ENCODE measurements around the gene ZNF284. TPM values are rescaled to one million over a fixed set of nuclear protein-coding genes. Genes with fewer than 3 reads are reported as not detected.

The ZNF284 gene
- total and polyA plus RNA-seq, 3 experiments from 2014 or later: 0.91 to 2.7 (median 2.4) TPM

DNA sequence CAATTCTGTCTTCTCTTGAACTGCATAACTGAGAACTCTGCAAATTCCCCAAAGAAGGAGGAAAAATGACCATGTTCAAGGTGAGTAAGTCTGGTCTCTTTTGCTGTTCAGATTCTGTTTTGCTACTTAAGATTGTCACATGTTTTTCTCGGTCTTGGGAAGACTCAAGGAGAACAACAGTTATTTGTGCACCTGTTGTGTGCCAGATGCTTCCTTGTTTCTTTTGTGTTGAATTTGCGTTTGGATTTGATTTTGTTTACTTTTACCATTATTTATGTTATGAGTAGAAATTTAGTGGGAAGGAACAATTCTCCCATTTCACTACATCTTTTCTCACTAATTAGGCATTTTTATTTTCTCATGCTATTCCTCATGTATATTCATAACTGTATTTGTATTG lies 4.4 kb downstream of the ZNF284 start:
- Mint-ChIP-seq H3K9me3 (peaks cover 0 to 7% (median 5%) of the 10 kb centered on the region in 5 donors), H3K4me1 (peaks cover 21 to 33% (median 23%) of the 10 kb centered on the region in 3 donors), H3K36me3 (peaks cover 11 to 43% (median 23%) of the 10 kb centered on the region in 3 donors), H3K27ac (no peak overlapping the region), H3K27me3 (peaks cover 0 to under 1% of the 10 kb centered on the region in 2 donors), H3K4me3 (no peak overlapping the region)
- Histone ChIP-seq H3K27me3 (ENCODE audit: insufficient read depth, low read length, poor library complexity, severe bottlenecking) (no peaks in the 10 kb centered on the region), H3K9me3 (ENCODE audit: low read length) (no peaks in the 10 kb centered on the region), H3K4me1 (ENCODE audit: insufficient read depth, low read length) (peaks cover 13% of the 10 kb centered on the region), H3K27ac (ENCODE audit: low read depth, low read length) (no peak overlapping the region), H3K36me3 (ENCODE audit: insufficient read depth, low read length) (no peaks in the 10 kb centered on the region), H3K4me3 (ENCODE audit: low read length) (no peak overlapping the region)
- no peak for DNase-seq
- ChIA-PET POLR2A (no interaction called here), CTCF (no interaction called here)

DNA sequence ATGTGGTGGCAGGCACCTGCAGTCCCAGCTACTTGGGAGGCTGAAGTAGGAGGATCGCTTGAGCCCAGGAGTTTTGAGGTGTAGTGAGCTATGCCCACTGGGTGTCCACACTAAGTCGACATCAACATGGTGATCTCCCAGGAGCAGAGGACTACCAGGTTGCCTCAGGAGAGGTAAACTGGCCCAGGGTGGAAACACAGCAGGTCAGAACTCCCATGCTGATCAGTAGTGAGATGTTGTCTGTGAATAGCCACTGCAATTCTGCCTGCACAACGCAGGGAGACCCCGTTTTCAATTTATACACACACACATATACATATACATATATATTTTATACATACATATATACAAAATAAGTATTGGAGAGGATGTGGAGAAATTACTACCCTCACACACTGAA lies 20.1 kb downstream of the ZNF284 start:
- no peaks in the 10 kb centered on the region for H3K9me3 ChIP-seq (ENCODE audit: low read length)
- no peaks in the 10 kb centered on the region for H3K27me3 ChIP-seq (ENCODE audit: insufficient read depth, low read length, poor library complexity, severe bottlenecking)
- CTCF ChIA-PET: no interaction called here
- Mint-ChIP-seq H3K4me1 (peaks cover 14 to 26% (median 21%) of the 10 kb centered on the region in 3 donors), H3K4me3 (no peak overlapping the region), H3K27me3 (no peaks in the 10 kb centered on the region), H3K9me3 (no peaks in the 10 kb centered on the region), H3K36me3 (peaks cover 5 to 25% (median 7%) of the 10 kb centered on the region in 3 donors), H3K27ac (peak overlapping the region in 1 of 8 donors; percentile 42)
- no peak for DNase-seq
- POLR2A ChIA-PET: no interaction called here
- peaks cover 19% of the 10 kb centered on the region for H3K4me1 ChIP-seq (ENCODE audit: insufficient read depth, low read length)
- no peak overlapping the region for H3K27ac ChIP-seq (ENCODE audit: low read depth, low read length)
- peaks cover under 1% of the 10 kb centered on the region for H3K36me3 ChIP-seq (ENCODE audit: insufficient read depth, low read length)
- H3K4me3 ChIP-seq (ENCODE audit: low read length): no peak overlapping the region

- Histone ChIP-seq H3K36me3 (ENCODE audit: insufficient read depth, low read length) (peaks cover 12% of the 10 kb centered on the region), H3K4me1 (ENCODE audit: insufficient read depth, low read length) (peaks cover 19% of the 10 kb centered on the region), H3K27ac (ENCODE audit: low read depth, low read length) (peak within 1 kb of the TSS; percentile 87), H3K9me3 (ENCODE audit: low read length) (no peaks in the 10 kb centered on the region), H3K27me3 (ENCODE audit: insufficient read depth, low read length, poor library complexity, severe bottlenecking) (no peaks in the 10 kb centered on the region), H3K4me3 (ENCODE audit: low read length) (peak within 1 kb of the TSS; percentile 82)
- H3K36me3 Mint-ChIP-seq: peaks cover 10 to 39% (median 15%) of the 10 kb centered on the region in 3 donors
- H3K27ac Mint-ChIP-seq: peak within 1 kb of the TSS; percentile 24 to 99 (median 92)
- peak; percentile 71 to 86 (median 75) for DNase-seq
- no peaks in the 10 kb centered on the region for H3K9me3 Mint-ChIP-seq
- ChIA-PET POLR2A (interaction anchor here (0.6 kb wide), 2 partner anchors 24 to 118 kb away, joined by 3 read pairs; partner anchors contain the start of gene ZNF227), CTCF (interaction anchor here (1.4 to 2.1 kb wide), 5 partner anchors 11 to 211 kb away, joined by 4 to 7 read pairs (median 5); partner anchors contain the start of genes ZNF235 and ZNF45)
- peaks cover 22 to 40% (median 36%) of the 10 kb centered on the region in 3 donors for H3K4me1 Mint-ChIP-seq
- peak within 1 kb of the TSS; percentile 83 to 99 (median 98) for H3K4me3 Mint-ChIP-seq
- H3K27me3 Mint-ChIP-seq: no peaks in the 10 kb centered on the region
These were observed 22.2 kb downstream of the ZNF284 start, which contains the start of gene ZNF224 for GRCh38 chr19:44093931-44094765. Gene ZNF224 (plus strand): TSS chr19:44094361. CDS start chr19:44097874, 3,513 bp downstream.

GRCh38 chr19:44107751-44108150 lies 35.8 kb downstream of the ZNF284 start:
- no peak for DNase-seq
- H3K9me3 Mint-ChIP-seq: peaks cover 40 to 80% (median 70%) of the 10 kb centered on the region in 5 donors
- no peak overlapping the region for H3K4me3 Mint-ChIP-seq
- Histone ChIP-seq H3K27ac (ENCODE audit: low read depth, low read length) (no peak overlapping the region), H3K27me3 (ENCODE audit: insufficient read depth, low read length, poor library complexity, severe bottlenecking) (no peaks in the 10 kb centered on the region), H3K9me3 (ENCODE audit: low read length) (peaks cover 44% of the 10 kb centered on the region), H3K36me3 (ENCODE audit: insufficient read depth, low read length) (peaks cover 31% of the 10 kb centered on the region), H3K4me1 (ENCODE audit: insufficient read depth, low read length) (peaks cover 9% of the 10 kb centered on the region), H3K4me3 (ENCODE audit: low read length) (no peak overlapping the region)
- H3K4me1 Mint-ChIP-seq: peaks cover 11 to 12% (median 11%) of the 10 kb centered on the region in 3 donors
- H3K27me3 Mint-ChIP-seq: no peaks in the 10 kb centered on the region
- peaks cover 31 to 64% (median 54%) of the 10 kb centered on the region in 3 donors for H3K36me3 Mint-ChIP-seq
- ChIA-PET POLR2A (no interaction called here), CTCF (no interaction called here)
- no peak overlapping the region for H3K27ac Mint-ChIP-seq

DNA sequence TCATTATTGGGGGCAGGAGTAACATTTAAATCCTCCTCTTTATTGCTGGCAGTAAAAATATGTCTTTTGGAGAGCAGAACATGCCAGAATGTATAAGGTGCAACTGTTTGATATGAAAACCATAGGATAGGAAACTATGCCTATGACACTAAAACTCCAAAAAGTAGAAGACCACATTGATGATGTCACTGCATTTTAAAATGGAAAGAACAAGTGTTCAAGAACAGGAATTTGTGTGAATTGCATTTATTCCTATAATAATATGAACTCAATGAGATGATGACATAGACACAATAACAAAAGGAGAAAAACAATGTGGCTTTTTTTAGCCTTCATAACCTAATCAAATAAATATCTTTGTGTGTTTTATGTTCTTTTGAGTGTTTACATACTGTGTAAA lies 37.5 kb downstream of the ZNF284 start:
- Histone ChIP-seq H3K9me3 (ENCODE audit: low read length) (peaks cover 44% of the 10 kb centered on the region), H3K27me3 (ENCODE audit: insufficient read depth, low read length, poor library complexity, severe bottlenecking) (no peaks in the 10 kb centered on the region), H3K36me3 (ENCODE audit: insufficient read depth, low read length) (peaks cover 15% of the 10 kb centered on the region), H3K4me1 (ENCODE audit: insufficient read depth, low read length) (peaks cover 9% of the 10 kb centered on the region), H3K4me3 (ENCODE audit: low read length) (peak overlapping the region; percentile 9), H3K27ac (ENCODE audit: low read depth, low read length) (no peak overlapping the region)
- peaks cover 22 to 25% (median 24%) of the 10 kb centered on the region in 3 donors for H3K4me1 Mint-ChIP-seq
- H3K4me3 Mint-ChIP-seq: peak overlapping the region in 1 of 7 donors; percentile 36
- peaks cover 20 to 49% (median 47%) of the 10 kb centered on the region in 3 donors for H3K36me3 Mint-ChIP-seq
- no peak overlapping the region for H3K27ac Mint-ChIP-seq
- no peaks in the 10 kb centered on the region for H3K27me3 Mint-ChIP-seq
- ChIA-PET CTCF (no interaction called here), POLR2A (no interaction called here)
- DNase-seq: no peak
- H3K9me3 Mint-ChIP-seq: peaks cover 39 to 68% (median 62%) of the 10 kb centered on the region in 5 donors

DNA sequence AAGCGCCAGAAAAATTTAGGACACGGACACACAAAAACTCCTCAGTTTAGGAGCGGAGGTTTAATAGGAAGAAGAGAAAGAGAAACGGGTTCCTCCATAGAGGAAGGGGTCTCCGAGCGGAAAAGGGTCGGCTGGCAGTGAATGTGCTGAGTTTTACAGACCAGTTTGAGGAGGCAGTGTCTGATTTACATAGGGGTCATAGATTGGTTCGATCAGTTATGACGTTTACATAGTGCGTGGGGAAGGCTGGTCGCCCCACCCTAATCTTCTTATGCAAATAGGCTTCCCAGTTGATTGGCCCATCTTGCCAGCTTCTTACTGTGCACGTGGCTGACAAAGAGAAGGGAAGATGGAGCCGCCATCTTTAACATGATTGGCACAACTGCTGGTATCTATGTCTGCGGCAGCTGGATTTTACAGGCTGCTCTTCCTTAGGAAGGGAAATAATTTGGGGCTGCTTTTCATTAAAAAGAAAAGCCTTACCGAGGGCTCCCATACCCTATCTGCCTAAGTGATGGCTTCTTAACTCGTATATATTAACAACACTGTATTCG lies 40.0 kb downstream of the ZNF284 start:
- peaks cover 31 to 41% (median 35%) of the 10 kb centered on the region in 3 donors for H3K4me1 Mint-ChIP-seq
- peaks cover 5% of the 10 kb centered on the region for H3K36me3 ChIP-seq (ENCODE audit: insufficient read depth, low read length)
- no peaks in the 10 kb centered on the region for H3K27me3 ChIP-seq (ENCODE audit: insufficient read depth, low read length, poor library complexity, severe bottlenecking)
- H3K27me3 Mint-ChIP-seq: no peaks in the 10 kb centered on the region
- no peak overlapping the region for H3K4me3 ChIP-seq (ENCODE audit: low read length)
- peak overlapping the region in 1 of 8 donors; percentile 27 for H3K27ac Mint-ChIP-seq
- peak overlapping the region; percentile 50 to 96 (median 77) for H3K4me3 Mint-ChIP-seq
- POLR2A ChIA-PET: no interaction called here
- CTCF ChIA-PET: no interaction called here
- H3K9me3 Mint-ChIP-seq: peaks cover 29 to 47% (median 41%) of the 10 kb centered on the region in 5 donors
- peaks cover 9% of the 10 kb centered on the region for H3K4me1 ChIP-seq (ENCODE audit: insufficient read depth, low read length)
- no peak overlapping the region for H3K27ac ChIP-seq (ENCODE audit: low read depth, low read length)
- H3K9me3 ChIP-seq (ENCODE audit: low read length): peaks cover 31% of the 10 kb centered on the region
- no peak for DNase-seq
- peaks cover 5 to 40% (median 26%) of the 10 kb centered on the region in 3 donors for H3K36me3 Mint-ChIP-seq

GRCh38 chr19:44112802-44113137 lies 40.8 kb downstream of the ZNF284 start:
- Mint-ChIP-seq H3K4me3 (peak overlapping the region; percentile 93 to 100 (median 99)), H3K4me1 (peaks cover 31 to 41% (median 35%) of the 10 kb centered on the region in 3 donors), H3K36me3 (peaks cover 9 to 39% (median 23%) of the 10 kb centered on the region in 3 donors), H3K9me3 (peaks cover 21 to 39% (median 33%) of the 10 kb centered on the region in 5 donors), H3K27ac (peak overlapping the region; percentile 49 to 98 (median 94)), H3K27me3 (no peaks in the 10 kb centered on the region)
- H3K9me3 ChIP-seq (ENCODE audit: low read length): peaks cover 23% of the 10 kb centered on the region
- DNase-seq: no peak
- ChIA-PET CTCF (no interaction called here), POLR2A (no interaction called here)
- H3K4me1 ChIP-seq (ENCODE audit: insufficient read depth, low read length): peaks cover 9% of the 10 kb centered on the region
- H3K36me3 ChIP-seq (ENCODE audit: insufficient read depth, low read length): no peaks in the 10 kb centered on the region
- peak overlapping the region; percentile 64 for H3K27ac ChIP-seq (ENCODE audit: low read depth, low read length)
- peak overlapping the region; percentile 81 for H3K4me3 ChIP-seq (ENCODE audit: low read length)
- H3K27me3 ChIP-seq (ENCODE audit: insufficient read depth, low read length, poor library complexity, severe bottlenecking): no peaks in the 10 kb centered on the region

Measured in CD8-positive, alpha-beta memory T cell (primary cell).